Subcutaneous abdominal adipose tissue (tissue), 5 donors: Measurements from ENCODE around the gene CEACAM1.
"Not testable (repeated sequence)": the region's sequence is repeated elsewhere in the genome, so short reads cannot be mapped to it uniquely, and the experiment has no call there.

Source experiments
- H3K27ac ChIP-seq: one replicate; pipeline ENCODE4 v1.7.0; 2013; ENCODE audit warnings: low read depth, mild to moderate bottlenecking, inconsistent platforms, low read length, moderate library complexity
- H3K27me3 ChIP-seq, 5 donors: one replicate each; pipeline ENCODE4 v1.7.0; 2013; ENCODE audit warnings: low read length in 5 of 5, inconsistent platforms in 1 of 5; ENCODE audit not compliant: control insufficient read depth in 5 of 5, insufficient read depth in 4 of 5
- H3K36me3 ChIP-seq, 5 donors: one replicate each; pipeline ENCODE4 v1.7.0; 2013; ENCODE audit warnings: low read length in 5 of 5; ENCODE audit not compliant: control insufficient read depth in 5 of 5, insufficient read depth in 5 of 5
- H3K4me1 ChIP-seq, 5 donors: one replicate each; pipeline ENCODE4 v1.7.0; 2013; ENCODE audit warnings: low read length in 5 of 5, mild to moderate bottlenecking in 3 of 5, moderate library complexity in 1 of 5; ENCODE audit not compliant: control insufficient read depth in 5 of 5, insufficient read depth in 5 of 5
- H3K4me3 ChIP-seq, 5 donors: one replicate each; pipeline ENCODE4 v1.7.0; 2013; ENCODE audit warnings: low read length in 5 of 5, low read depth in 1 of 5
- H3K9ac ChIP-seq, 5 donors: one replicate each; pipeline ENCODE4 v1.7.0; 2013; ENCODE audit warnings: low read length in 5 of 5, mild to moderate bottlenecking in 4 of 5, moderate library complexity in 3 of 5
- H3K9me3 ChIP-seq, 5 donors: one replicate each; pipeline ENCODE4 v1.7.0; 2013; ENCODE audit warnings: low read length in 5 of 5; ENCODE audit not compliant: control insufficient read depth in 5 of 5
- donor health status: healthy.
- donor health status: healthy.
- donor health status: healthy.
- donor health status: healthy.
- donor health status: healthy.

CEACAM1 gene

DNA sequence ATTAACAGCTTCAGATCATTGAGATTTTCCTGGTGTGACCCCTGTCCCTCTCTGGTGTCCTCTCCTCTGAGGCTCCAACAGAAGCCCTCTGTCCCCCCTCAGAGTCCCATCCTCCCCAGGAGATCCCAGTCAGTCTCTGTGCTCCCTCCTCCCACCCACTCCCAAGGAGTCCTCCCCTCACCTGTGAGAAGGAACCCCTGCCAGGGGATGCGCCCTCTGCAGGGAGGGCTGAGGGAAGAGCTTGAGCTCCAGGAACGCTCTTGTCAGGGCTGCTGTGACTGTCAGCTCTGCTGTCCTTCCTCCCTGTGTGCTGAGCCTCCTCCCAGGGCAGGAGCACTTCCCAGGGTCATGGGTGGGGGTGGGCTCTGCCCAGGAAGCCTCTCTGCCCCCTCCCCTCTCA is 33.2 kb upstream of the CEACAM1 start:
- Histone ChIP-seq H3K4me1 (peaks cover 5 to 43% (median 29%) of the 10 kb centered on the region in 5 donors), H3K4me3 (no peak overlapping the region), H3K9ac (no peak overlapping the region), H3K36me3 (no peaks in the 10 kb centered on the region), H3K9me3 (no peaks in the 10 kb centered on the region), H3K27me3 (no peaks in the 10 kb centered on the region), H3K27ac (no peak overlapping the region)

DNA sequence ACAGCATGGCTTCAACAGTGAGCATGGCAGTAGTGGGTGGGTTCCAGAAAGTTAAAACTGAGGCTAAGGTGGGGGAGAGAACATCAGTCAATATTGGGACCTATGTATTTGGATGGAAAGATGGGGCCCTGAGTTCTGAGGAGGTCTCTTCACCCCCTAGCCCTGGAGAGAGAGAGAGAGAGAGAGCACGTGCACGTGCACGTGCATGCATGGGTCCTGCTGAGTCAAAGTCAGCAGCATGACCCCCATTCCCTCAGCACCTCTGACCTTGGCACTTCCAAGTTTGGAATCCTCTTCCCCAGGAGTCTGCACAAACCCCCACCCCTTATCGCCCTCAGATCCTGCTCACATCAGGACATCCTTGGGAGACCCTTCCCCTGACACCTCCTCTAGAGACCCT is 32.5 kb upstream of the CEACAM1 start:
- no peak overlapping the region for H3K27ac ChIP-seq
- peaks cover 5 to 37% (median 32%) of the 10 kb centered on the region in 5 donors for H3K4me1 ChIP-seq
- no peaks in the 10 kb centered on the region for H3K36me3 ChIP-seq
- H3K27me3 ChIP-seq: no peaks in the 10 kb centered on the region
- H3K9me3 ChIP-seq: no peaks in the 10 kb centered on the region
- H3K4me3 ChIP-seq: no peak overlapping the region
- H3K9ac ChIP-seq: no peak overlapping the region

DNA sequence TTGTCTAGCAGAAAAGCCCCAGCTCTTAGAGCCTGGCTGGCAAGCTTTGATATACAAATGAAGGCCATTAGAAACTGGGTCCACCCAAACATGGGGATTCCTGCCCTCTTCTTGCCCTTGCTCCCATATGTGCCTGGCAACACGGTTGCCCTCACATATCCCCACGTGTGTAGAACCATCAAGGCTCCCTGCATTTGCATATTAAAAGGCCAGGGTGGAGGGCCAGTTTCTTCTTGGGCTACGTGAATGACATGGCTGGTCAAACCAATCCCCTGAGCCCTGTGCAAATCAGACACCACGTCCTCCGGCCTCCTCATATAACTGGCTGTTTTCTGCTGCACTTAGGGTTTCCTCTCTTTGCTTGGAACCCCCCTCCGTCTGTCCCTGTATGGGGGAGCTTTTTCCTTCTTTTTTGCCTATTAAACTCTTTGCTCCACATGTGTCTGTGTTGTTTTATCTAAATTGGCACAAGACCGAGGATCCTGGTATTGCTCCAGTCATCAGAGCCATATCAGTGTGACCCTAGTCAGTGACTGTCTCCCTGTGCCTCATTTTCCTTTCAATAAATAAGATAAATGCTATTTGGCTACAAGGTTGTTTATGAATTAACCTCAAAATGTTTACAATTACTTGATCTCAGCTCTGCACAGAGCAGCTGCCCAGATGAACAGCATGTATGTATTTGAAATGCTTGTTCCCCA is 30.3 kb upstream of the CEACAM1 start:
- Histone ChIP-seq H3K4me3 (no peak overlapping the region), H3K9ac (no peak overlapping the region), H3K27ac (no peak overlapping the region), H3K27me3 (no peaks in the 10 kb centered on the region), H3K9me3 (no peaks in the 10 kb centered on the region), H3K4me1 (peaks cover 0 to 37% (median 32%) of the 10 kb centered on the region in 5 donors), H3K36me3 (no peaks in the 10 kb centered on the region)

DNA sequence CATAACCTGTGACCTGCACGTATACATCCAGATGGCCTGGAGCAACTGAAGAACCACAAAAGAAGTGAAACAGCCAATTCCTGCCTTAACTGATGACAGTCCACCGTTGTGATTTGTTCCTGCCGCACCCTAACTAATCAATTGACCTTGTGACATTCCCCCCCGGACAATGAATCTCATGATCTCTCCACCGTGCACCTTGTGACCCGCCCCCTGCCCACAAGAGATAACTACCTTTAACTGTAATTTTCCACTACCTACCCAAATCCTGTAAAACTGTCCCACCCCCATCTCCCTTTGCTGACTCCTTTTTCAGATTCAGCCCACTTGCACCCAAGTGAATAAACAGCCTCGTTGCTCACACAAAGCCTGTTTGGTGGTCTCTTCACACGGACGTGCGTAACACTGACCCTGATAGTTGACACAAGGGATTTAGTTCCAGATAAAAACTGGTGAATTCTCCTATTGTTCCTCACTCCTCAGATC is 29.1 kb upstream of the CEACAM1 start:
- H3K36me3 ChIP-seq: not testable (repeated sequence)

DNA sequence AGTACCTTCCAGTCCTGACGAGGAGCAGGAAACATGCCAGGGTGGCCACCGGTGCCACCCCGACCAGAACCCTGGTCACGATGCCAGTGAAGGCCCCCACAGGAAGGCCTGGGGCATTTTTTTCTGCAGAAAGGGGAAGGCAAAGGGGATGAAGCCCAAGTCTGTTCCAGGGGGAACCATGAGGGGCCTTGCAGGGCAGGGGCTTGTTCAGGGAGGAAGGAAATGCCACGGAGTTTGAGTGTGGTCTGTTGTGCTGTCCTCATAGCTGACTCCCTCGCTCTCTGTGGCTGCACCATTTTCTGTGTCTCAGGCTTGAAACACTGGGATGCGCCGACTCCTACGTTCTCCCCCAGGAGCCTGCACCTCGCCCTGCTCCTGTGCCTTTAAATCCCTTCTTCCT is 27.5 kb upstream of the CEACAM1 start:
- H3K36me3 ChIP-seq: no peaks in the 10 kb centered on the region

More for the DNA sequence above, 29.1 kb upstream of the CEACAM1 start:
- not testable (repeated sequence) for H3K9ac ChIP-seq, H3K27me3 ChIP-seq, H3K4me3 ChIP-seq, H3K27ac ChIP-seq, H3K9me3 ChIP-seq
- H3K4me1 ChIP-seq: peaks cover 0 to 40% (median 37%) of the 10 kb centered on the region in 5 donors

DNA sequence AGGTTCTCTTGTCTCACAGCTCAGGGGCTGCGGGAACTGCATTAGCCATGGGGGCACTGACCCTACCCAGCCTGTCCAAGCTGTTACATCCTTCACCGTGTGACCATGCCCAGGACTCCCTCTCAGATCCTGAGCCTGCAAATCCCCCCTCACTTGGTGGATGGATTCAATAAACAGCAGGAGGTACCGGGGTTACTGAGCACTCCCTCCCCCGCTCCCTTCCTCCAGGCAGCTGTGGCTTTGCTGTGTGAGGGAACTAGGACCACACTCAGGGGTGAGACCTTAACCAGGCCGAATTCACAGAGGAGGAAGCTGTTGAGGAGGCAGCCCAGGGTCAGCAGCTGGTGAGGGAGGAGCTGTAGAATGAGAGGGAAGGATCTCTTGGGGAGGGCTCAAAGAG is 27.0 kb upstream of the CEACAM1 start:
- H3K4me1 ChIP-seq: peaks cover 0 to 41% (median 37%) of the 10 kb centered on the region in 5 donors
- no peak overlapping the region for H3K4me3 ChIP-seq
- H3K36me3 ChIP-seq: no peaks in the 10 kb centered on the region
- no peak overlapping the region for H3K27ac ChIP-seq
- no peak overlapping the region for H3K9ac ChIP-seq
- no peaks in the 10 kb centered on the region for H3K9me3 ChIP-seq
- H3K27me3 ChIP-seq: no peaks in the 10 kb centered on the region

More for the DNA sequence above, 27.5 kb upstream of the CEACAM1 start:
- Histone ChIP-seq H3K4me1 (peaks cover 0 to 41% (median 37%) of the 10 kb centered on the region in 5 donors), H3K9ac (no peak overlapping the region), H3K27me3 (no peaks in the 10 kb centered on the region), H3K27ac (no peak overlapping the region), H3K9me3 (no peaks in the 10 kb centered on the region), H3K4me3 (no peak overlapping the region)

DNA sequence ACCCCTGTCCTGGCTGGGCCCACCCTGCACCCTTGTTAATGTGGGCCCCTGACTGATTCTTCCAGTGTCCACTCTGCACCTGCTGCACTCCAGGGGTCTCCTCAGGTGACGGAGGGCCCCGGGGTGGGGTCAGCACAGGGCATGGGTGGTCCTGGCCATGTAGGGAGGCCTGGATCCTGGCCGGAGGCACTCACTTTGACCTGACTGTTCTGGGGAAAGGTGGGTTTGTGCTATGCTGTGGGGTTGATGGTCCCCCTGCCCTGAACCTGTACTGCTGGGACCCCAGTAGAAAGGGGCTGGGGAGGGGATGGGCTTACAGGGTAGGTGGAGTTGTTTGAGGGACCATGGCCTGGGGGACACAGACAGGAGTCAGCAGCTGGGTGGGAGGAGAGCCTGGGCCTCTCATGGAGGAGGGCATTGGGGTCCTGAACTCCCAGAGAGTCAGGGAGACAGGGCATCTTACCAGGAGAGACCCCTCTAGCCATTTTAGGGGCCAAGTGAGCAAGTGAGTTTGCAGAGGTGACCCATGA is 25.8 kb upstream of the CEACAM1 start:
- H3K9ac ChIP-seq: no peak overlapping the region
- H3K27ac ChIP-seq: no peak overlapping the region
- H3K4me3 ChIP-seq: no peak overlapping the region
- H3K27me3 ChIP-seq: no peaks in the 10 kb centered on the region
- H3K4me1 ChIP-seq: peaks cover 0 to 41% (median 33%) of the 10 kb centered on the region in 5 donors
- no peaks in the 10 kb centered on the region for H3K36me3 ChIP-seq
- peaks cover 0 to under 1% (median 0%) of the 10 kb centered on the region in 5 donors for H3K9me3 ChIP-seq

DNA sequence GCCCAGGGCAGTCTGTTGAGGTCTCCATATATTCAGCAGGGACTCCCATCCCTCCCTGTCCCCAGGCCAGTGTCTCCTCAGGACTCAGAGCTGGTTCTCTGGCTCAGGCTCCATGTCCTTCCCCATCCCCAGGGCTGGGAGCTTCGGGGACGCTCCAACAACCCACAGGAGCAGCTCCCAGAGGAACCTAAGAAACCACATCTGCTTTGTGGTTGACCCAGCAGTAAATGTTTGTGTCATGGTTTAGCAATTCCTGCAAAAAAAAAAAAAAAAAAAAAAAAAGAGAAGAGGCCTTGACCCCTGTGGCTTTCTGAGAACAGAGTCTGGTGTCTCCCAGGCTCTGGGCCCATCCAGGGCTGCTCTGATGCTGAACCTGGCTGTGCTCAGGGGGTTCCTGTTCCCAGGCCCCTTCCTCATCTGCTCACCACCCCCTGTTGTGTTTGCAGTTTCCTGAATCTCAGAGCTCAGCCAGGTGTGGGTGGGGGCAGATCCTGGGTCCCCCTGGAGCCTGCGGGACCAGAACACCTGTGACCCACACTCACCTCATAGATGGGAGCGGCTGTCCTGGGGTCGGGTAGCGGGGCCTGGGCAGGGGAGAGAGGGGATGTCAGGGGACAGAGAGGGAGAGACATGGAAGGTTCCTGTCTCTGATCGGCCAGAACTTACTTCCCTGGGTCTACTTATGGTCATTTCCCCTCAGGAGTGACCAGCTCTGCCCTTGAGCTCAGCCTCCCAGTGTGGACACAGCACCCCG is 25.2 kb upstream of the CEACAM1 start:
- Histone ChIP-seq H3K27me3 (no peaks in the 10 kb centered on the region), H3K27ac (no peak overlapping the region), H3K4me1 (peaks cover 0 to 41% (median 30%) of the 10 kb centered on the region in 5 donors)

DNA sequence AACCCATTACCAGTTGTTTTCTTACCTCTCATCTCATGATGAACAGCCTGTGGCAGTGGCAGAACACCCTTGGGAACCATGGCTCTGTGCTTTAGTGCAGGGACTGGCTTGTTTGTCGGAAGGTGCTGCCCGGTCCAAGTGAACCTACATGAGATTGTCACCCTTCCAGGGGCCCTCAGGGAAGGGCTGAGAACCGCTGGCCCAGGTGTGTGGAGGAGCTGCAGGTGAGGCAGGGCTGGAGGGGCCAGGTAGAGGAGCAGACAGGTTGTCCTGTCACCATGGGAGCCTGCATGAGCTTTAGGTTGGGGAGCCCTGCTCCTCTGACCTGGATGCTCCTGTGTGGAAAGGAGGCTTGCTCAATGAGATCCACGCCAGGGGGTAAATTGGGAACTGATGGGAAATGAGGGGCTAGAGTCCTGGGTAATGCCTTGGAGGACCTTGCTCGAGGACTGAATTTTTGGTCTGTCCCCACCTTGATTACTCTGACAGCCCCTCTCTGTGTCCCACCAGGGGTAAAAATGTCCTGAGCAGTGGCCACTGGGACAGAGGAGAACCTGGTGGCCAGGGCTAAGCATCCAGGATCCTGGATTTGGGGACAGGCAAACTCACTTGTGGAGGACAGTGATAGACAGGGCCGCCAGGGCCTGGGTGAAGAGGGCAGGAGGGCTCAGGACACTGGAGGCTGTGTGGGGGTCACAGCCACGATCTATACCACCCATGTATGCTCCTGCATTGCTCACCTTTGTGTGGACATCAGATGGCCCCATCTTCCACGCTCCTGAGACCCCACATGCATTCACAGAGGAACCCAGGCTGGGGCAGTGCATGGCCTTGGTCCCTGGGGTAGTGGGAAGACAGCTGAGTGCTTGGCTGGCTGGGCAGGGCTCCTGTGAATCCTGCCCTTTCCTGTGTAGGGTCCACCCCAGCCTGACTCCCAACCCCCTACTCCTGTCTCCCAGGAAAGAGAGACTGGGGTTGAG is 24.1 kb upstream of the CEACAM1 start:
- Histone ChIP-seq H3K27me3 (peaks cover 0 to 3% (median 0%) of the 10 kb centered on the region in 5 donors), H3K27ac (no peak overlapping the region), H3K4me3 (no peak overlapping the region), H3K9ac (no peak overlapping the region), H3K9me3 (peaks cover 0 to 3% (median 0%) of the 10 kb centered on the region in 5 donors), H3K36me3 (no peaks in the 10 kb centered on the region), H3K4me1 (peaks cover 2 to 41% (median 30%) of the 10 kb centered on the region in 5 donors)

More for the DNA sequence above, 25.2 kb upstream of the CEACAM1 start:
- no peak overlapping the region for H3K9ac ChIP-seq
- H3K4me3 ChIP-seq: no peak overlapping the region
- H3K9me3 ChIP-seq: peaks cover 0 to 3% (median 0%) of the 10 kb centered on the region in 5 donors
- no peaks in the 10 kb centered on the region for H3K36me3 ChIP-seq
